ENCODE results near the gene TRIM14. TPM values are rescaled to one million over a fixed set of nuclear protein-coding genes. Genes with fewer than 3 reads are reported as not detected.

TRIM14 gene
- total RNA-seq, 6 experiments from 2014 or later = 34.6 to 38.2 (median 36.0) TPM

DNA sequence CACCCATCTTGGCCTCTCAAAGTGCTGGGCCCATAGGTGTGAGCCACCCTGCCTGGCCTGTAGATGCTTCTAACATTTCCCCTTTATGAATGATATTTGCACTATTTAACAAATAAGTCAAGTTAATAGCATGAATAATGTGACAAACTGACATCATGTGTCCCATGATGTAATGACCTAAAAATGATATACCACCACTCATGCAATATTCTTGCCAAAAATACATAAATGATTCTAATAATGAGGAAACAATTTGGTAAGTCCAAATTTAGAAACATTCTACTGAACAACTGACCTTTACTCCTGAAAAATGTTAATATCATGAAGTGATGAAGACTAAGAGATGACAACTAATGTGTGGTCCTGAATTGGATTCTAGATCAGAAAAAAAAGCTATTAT, 33.5 kb upstream of the TRIM14 start:
- Mint-ChIP-seq H3K4me1 (ENCODE audit: low read depth) (no peaks in the 10 kb centered on the region; the same call in 1 of the 2 replicates), H3K9me3 (no peaks in the 10 kb centered on the region), H3K27me3 (ENCODE audit: insufficient read depth) (peaks cover 7% of the 10 kb centered on the region), H3K4me3 (no peak overlapping the region), H3K36me3 (ENCODE audit: low read depth) (no peaks in the 10 kb centered on the region), H3K27ac (no peak overlapping the region)
- no peak for DNase-seq
- TF ChIP-seq, protein P1, sequence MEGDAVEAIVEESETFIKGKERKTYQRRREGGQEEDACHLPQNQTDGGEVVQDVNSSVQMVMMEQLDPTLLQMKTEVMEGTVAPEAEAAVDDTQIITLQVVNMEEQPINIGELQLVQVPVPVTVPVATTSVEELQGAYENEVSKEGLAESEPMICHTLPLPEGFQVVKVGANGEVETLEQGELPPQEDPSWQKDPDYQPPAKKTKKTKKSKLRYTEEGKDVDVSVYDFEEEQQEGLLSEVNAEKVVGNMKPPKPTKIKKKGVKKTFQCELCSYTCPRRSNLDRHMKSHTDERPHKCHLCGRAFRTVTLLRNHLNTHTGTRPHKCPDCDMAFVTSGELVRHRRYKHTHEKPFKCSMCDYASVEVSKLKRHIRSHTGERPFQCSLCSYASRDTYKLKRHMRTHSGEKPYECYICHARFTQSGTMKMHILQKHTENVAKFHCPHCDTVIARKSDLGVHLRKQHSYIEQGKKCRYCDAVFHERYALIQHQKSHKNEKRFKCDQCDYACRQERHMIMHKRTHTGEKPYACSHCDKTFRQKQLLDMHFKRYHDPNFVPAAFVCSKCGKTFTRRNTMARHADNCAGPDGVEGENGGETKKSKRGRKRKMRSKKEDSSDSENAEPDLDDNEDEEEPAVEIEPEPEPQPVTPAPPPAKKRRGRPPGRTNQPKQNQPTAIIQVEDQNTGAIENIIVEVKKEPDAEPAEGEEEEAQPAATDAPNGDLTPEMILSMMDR (IDR thresholded peaks at IDR 0.05) = no peak

DNA sequence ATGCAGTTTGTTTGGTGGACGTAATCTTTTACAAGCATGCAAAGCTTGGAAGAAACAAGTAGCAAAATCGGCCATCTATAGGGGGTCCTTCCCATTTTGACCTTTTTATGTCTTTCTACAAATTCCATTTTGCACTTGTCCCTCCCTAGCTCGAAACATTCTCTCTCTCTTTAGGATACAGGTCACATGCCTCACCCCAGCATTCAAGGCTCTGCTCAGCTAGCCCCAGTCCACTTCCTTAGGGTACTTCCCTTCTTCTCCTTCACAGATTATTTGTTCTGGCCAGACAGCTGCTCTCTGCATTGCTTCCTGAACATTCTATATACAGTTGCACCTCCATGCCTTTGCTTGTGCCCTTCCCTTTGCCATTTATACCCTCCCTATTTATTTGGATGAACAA, 31.7 kb upstream of the TRIM14 start:
- H3K4me3 Mint-ChIP-seq = no peak overlapping the region
- H3K4me1 Mint-ChIP-seq (ENCODE audit: low read depth) = peaks cover 7% of the 10 kb centered on the region
- no peaks in the 10 kb centered on the region for H3K36me3 Mint-ChIP-seq (ENCODE audit: low read depth)
- peaks cover 5% of the 10 kb centered on the region for H3K27me3 Mint-ChIP-seq (ENCODE audit: insufficient read depth)
- no peak overlapping the region for H3K27ac Mint-ChIP-seq
- no peaks in the 10 kb centered on the region for H3K9me3 Mint-ChIP-seq
- no peak for DNase-seq
- TF ChIP-seq, protein P1 (IDR thresholded peaks at IDR 0.05) = no peak

DNA sequence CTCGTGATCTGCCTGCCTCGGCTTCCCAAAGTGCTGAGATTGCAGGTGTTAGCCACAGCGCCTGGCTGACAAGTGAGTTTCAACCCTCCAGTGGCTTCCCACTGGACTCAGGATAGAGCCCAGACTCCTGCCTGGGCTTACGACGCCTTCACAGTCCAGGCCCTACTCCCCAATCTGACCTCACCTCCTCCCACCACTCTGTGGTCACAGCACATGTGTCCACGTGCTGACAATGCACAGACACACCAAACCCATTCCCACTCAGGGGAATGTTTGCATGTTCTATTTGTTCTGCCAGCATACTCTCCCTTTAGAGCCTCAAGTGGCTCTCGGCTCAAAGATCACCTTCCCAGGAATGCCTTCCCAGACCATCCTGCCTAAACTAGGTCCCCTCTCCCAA, 31.1 kb upstream of the TRIM14 start:
- Mint-ChIP-seq H3K4me3 (no peak overlapping the region), H3K4me1 (ENCODE audit: low read depth) (peaks cover 7% of the 10 kb centered on the region), H3K27me3 (ENCODE audit: insufficient read depth) (peaks cover 5% of the 10 kb centered on the region), H3K27ac (no peak overlapping the region), H3K36me3 (ENCODE audit: low read depth) (no peaks in the 10 kb centered on the region), H3K9me3 (no peaks in the 10 kb centered on the region)
- no peak for DNase-seq
- TF ChIP-seq, protein P1 (IDR thresholded peaks at IDR 0.05) = no peak

DNA sequence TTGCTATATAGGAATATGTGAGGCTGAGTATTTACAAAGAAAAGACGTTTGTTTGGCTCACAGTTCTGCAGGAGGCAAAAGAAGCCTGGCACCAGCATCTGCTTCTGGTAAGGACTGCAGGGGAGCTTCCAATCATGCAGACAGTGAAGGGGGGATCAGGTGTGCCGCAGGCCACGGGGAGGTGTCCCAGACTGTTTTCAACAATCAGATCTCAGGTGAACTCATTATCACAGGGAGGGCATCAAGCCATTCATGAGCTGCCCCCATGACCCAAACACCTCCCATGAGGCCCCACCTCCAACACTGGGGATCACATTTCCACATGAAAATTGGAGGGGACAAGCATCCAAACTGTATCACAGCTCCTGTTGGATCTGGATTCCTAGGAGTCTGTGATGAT, 30.4 kb upstream of the TRIM14 start:
- peaks cover 5% of the 10 kb centered on the region for H3K27me3 Mint-ChIP-seq (ENCODE audit: insufficient read depth)

DNA sequence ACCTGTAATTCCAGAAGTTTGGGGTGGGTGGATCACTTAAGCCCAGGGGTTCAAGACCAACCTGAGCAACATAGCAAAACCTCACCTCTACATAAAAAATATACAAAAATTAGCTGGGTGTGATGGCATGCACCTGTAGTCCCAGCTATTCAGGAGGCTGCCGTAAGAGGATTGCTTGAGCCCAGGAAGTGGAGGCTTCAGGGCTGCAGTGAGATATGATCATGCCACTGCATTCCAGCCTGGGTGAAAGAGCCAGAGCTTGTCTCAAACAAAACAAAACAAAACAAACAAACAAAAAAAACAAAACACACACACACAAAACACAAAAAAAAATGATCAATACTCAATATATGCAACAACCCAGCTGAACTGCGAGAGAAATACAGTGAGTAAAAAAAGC, 29.5 kb upstream of the TRIM14 start:
- Mint-ChIP-seq H3K4me3 (no peak overlapping the region), H3K4me1 (ENCODE audit: low read depth) (peaks cover 7% of the 10 kb centered on the region), H3K27ac (no peak overlapping the region), H3K36me3 (ENCODE audit: low read depth) (no peaks in the 10 kb centered on the region), H3K27me3 (ENCODE audit: insufficient read depth) (peaks cover 5% of the 10 kb centered on the region), H3K9me3 (no peaks in the 10 kb centered on the region)
- DNase-seq = no peak
- TF ChIP-seq, protein P1 (IDR thresholded peaks at IDR 0.05) = no peak

More for the DNA sequence above, 30.4 kb upstream of the TRIM14 start:
- no peak for DNase-seq
- Mint-ChIP-seq H3K36me3 (ENCODE audit: low read depth) (no peaks in the 10 kb centered on the region), H3K4me3 (no peak overlapping the region), H3K9me3 (no peaks in the 10 kb centered on the region), H3K4me1 (ENCODE audit: low read depth) (peaks cover 7% of the 10 kb centered on the region), H3K27ac (no peak overlapping the region)
- TF ChIP-seq, protein P1 (IDR thresholded peaks at IDR 0.05) = no peak

DNA sequence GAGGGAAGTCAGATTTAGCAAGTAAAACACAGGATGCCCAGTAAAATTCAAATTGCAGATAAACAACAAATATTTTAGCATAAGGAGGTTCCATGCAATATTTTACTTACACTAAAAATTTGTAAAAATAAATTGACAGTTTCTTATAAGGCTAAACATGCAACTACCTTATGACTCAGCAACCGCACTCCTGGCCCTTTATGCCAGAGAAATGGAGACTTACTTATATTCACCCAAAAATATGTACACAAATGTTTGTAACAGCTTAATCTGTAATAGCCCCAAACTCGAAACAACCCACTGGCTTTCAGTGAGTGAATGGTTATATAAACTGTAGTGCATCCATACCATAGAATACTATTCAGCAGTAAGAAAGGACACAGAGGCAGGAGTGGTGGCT, 28.6 kb upstream of the TRIM14 start:
- peaks cover 7% of the 10 kb centered on the region for H3K4me1 Mint-ChIP-seq (ENCODE audit: low read depth)
- no peaks in the 10 kb centered on the region for H3K9me3 Mint-ChIP-seq
- no peak overlapping the region for H3K27ac Mint-ChIP-seq
- TF ChIP-seq, protein P1 (IDR thresholded peaks at IDR 0.05) = no peak
- H3K27me3 Mint-ChIP-seq (ENCODE audit: insufficient read depth) = peaks cover 5% of the 10 kb centered on the region
- no peaks in the 10 kb centered on the region for H3K36me3 Mint-ChIP-seq (ENCODE audit: low read depth)
- H3K4me3 Mint-ChIP-seq = no peak overlapping the region
- no peak for DNase-seq

All from HFFc6 (cell line).